GM21528 (cell line): ENCODE measurements around the gene CIC.

Source experiments
- ATAC-seq: cut with Tn5 transposase; IDR thresholded peaks from one replicate; pipeline ENCODE4 v1.9.1; 2021; ENCODE audit warnings: mild to moderate bottlenecking, moderate library complexity; ENCODE audit not compliant: unreplicated experiment, low FRiP score

The CIC gene

DNA sequence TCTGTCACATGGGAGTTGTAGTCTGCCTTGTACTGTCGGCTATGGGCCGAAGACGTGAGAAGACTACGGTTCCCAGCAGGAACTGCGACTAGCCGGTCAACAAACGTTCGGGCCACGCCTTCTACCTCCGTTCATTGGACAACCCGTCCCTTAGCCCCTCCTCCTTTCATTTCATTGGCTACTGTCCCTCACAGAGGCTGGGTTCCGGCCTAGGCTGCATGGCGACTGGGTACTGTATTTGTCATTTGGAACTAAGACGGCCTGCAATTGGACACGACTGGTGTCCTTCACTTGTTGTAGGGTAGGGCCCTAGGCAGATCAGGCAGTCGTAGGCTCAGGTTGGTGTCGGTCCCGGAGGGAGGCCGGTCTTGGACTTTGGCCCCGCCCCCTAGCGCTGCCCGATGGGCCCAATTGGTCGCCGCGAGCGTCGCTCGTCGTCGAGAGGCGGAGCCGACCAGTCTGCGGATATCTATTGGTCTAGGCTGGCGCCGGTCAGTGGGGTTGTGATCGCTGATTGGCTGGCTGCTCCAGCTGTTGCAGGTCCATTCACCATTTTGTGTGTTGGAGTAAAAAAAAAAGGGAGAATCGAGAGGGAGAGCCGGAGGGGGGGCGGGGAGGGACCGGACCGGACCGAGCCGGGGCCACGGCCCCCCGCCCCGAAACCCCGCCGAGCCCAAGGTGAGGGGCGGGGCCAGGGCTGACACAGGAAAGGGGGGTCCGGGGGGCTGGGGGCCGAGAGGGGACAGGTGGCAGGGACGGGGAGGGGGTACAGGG lies at the start of gene CIC:
CIC (plus strand) TSS at position 549 of the 774 bp plus-strand sequence. CDS start 2,532 bp downstream, outside the sequence.
- peak; percentile 82 for ATAC-seq

GRCh38 chr19:42219812-42220750 lies 49.0 kb upstream of the CIC start, which contains the start of gene ZNF526:
Gene ZNF526 (plus strand): TSS chr19:42220312. CDS start chr19:42224404, 4,092 bp downstream.
- ATAC-seq: peak; percentile 70

GRCh38 chr19:42220751-42221097 lies 48.3 kb upstream of the CIC start:
- ATAC-seq: no peak

DNA sequence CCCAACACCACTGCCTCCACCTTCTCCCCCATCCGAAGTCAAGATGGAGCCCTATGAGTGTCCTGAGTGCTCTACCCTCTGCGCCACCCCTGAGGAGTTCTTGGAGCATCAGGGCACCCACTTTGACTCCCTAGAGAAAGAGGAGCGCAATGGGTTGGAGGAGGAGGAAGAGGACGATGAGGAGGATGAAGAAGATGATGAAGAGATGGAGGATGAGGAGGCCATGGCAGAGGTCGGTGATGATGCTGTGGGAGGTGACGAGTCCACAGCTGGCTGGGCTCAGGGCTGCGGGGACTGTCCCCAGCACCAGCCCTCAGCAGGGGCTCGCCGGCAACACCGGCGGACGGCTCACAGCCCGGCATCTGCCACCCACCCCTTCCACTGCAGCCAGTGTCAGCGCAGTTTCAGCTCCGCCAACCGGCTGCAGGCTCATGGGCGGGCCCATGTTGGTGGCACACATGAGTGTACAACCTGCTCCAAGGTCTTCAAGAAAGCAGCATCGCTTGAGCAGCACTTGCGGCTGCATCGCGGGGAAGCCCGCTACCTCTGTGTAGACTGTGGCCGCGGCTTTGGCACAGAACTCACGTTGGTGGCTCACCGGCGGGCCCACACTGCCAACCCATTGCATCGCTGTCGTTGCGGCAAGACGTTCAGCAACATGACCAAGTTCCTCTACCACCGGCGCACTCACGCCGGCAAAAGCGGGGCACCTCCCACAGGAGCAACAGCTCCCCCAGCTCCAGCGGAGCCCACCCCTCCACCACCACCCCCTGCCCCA lies 43.9 kb upstream of the CIC start:
- ATAC-seq: no peak

- no peak for ATAC-seq
Observed at GRCh38 chr19:42225718-42226292, 43.2 kb upstream of the CIC start.

DNA sequence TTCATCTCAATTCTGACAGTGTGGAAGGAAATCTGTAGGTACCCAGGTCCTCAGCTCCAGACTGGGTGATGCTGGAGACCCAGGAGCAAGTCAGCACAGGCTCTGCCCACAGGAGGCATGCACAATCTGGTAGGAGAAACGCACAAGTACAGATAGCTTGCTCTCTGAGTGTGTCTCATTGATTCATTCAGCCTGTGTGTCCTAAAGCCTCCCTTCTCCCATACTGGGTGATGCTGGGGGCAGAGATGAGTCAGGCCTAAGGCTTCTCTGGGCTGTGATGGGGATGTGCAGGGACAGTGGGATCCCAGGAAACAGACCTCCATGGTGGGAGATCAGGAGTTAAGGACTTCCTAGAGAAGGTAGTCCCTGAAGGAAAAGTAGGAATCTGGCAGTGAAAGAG lies 42.2 kb upstream of the CIC start:
- no peak for ATAC-seq

DNA sequence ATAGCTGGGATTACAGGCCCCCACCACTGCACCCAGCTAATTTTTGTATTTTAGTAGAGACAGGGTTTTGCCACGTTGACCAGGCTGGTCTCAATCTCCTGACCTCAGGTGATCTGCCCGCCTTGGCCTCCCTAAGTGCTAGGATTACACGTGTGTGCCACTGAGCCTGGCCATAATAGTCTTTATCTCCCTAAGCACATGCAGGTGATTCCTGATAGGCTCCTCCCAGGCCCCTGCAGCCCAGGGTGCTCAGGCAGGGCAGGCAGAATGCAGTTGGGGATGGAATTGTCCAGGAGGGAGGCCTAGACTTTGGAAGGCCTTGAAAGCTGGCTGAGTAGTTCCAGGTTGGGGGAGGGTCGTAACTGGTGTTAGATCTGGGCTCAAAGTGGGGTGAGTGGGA lies 40.4 kb upstream of the CIC start:
- ATAC-seq: no peak

DNA sequence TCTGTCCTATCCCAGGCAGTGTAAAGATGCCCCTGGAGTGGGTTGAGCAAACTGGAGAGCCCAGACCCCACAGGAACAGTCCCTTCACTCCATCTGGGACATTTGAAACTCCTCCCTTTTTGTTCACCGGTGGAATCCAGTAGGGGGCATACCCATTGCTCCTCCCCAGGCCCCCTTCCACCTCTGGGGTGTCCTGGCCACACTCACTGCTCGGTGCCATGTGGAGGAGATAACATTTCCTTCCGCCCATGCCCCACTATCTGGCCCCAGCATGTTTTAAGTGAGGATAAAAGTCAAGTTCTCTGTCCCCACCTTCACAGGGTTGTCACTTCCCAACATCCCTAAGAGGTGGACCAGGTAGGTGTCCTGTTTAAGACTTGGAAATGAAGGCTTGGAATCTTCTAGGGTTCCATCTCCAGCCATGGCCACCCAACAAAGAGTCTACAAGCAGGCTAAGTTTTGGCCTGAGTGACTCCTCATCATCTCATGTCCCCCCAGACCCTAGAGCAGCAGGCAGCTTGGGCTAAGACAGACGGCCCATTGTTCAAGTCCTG lies 39.7 kb upstream of the CIC start:
- no peak for ATAC-seq

- no peak for ATAC-seq
Observed at GRCh38 chr19:42229855-42230351, 39.1 kb upstream of the CIC start.

GRCh38 chr19:42230571-42230970 lies 38.5 kb upstream of the CIC start:
- no peak for ATAC-seq

DNA sequence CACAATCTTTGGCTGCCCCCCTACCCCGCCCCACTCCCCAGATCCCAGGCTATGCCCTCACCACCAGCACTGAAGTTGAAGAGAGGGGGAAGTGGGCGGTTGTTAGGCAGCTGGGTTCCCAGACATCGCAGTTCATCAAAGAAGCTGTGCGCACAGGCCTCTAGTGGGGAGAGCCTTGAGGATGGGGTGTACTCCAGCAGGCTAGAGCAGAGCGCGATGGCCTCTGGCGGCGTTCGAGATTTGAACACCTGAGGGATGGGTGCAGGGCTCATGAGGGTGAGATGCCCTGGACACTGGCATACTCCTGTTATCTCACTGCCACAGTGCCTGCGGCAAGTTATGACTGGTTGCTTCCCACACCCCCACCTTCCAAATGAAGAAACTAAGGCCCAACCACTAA lies 36.6 kb upstream of the CIC start:
- no peak for ATAC-seq

DNA sequence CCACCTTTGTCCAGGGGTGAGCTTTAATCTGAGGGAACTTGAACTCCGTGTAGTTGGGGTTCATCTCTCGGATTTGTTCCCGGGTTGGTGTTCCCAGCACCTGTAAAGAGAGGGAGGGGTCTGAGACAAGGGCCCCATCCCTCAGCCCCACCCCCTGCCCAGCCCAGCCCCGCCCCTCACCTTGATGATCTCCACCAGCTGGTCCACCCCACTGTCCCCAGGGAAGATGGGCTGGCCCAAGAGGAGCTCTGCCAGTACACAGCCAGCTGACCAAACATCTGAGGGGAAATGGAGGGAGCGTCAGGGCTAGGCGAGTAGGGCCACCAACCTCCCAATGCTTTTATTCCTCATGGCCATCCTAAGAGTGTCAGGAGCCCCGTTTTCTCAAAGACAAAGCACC lies 35.9 kb upstream of the CIC start:
- ATAC-seq: no peak

GRCh38 chr19:42233678-42234292 lies 35.3 kb upstream of the CIC start:
- ATAC-seq: no peak

DNA sequence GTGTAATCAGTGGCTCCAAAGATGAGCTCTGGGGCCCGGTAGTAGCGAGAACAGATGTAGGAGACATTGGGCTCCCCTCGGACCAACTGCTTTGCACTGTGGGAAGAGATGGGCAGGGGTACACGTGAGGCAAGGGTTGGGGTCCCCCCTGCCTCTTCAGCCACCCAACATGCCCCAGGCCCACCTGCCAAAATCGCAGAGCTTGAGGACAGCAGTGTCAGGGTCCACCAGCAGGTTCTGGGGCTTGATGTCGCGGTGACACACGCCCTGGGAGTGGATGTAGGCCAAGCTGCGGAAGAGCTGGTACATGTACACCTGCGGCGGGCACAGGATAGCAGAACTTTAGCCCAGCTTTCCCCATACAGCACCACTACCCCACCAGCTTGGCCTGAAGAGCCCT lies 34.7 kb upstream of the CIC start:
- no peak for ATAC-seq

DNA sequence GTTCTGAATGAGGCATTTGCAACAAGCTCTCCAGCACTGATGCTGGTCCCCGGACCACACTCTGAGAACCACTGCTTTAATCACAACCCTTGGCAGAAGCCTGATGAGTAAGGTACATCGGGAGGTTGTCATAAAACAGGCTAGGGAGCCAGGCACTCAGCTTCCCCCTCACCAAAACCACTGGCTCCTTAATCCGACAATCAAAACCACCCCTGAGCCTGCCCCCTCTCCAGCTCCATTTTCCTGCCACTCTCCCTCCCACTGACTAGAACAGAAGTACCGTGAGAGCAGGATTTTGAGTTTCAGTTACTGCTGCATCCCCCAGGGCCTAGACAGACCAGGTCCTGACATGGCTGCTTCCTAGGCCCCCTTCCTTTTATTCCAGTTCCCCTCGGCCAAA lies 33.9 kb upstream of the CIC start:
- ATAC-seq: no peak

- no peak for ATAC-seq
Observed at GRCh38 chr19:42239544-42240220, 29.4 kb upstream of the CIC start.

DNA sequence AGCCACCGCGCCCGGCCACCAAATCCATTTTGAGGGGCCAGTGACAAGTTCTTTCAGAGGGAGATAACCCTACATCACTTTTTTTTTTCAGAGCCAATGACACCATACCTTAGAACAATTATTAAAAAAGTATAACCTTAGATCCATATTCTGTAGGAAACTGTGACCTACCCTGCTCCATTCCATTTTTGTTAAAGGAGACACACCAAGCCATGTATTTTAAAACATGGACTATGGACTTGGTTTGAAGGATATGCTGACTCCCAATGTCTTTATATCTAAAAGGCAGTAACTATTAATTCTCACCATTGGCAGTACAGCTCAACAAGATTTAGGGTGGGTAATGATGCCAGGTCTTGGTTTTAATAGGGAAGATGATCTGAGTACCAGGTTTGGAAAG lies 27.8 kb upstream of the CIC start:
- no peak for ATAC-seq

- peak; percentile 5 for ATAC-seq
Observed at GRCh38 chr19:42242069-42242511, 27.0 kb upstream of the CIC start.
